Smooth muscle cell of the pulmonary artery (primary cell): Measurements from ENCODE around the gene CLCA1. TPM values are rescaled to one million over a fixed set of nuclear protein-coding genes. Genes with fewer than 3 reads are reported as not detected.

Experiments
- total RNA-seq: library from RNA; depleted of rRNA; stranded (reverse); fragments of >200 nt; gene quantifications from 2 replicates; pipeline ENCODE4 v1.2.3, GENCODE V29; 2014

Gene CLCA1
- not detected in 2 replicates for total RNA-seq

GRCh38 chr1:86468501-86468977 lies at the start of gene CLCA1:
Gene CLCA1 (plus strand): TSS chr1:86468927. CDS start chr1:86468972, 45 bp downstream.

GRCh38 chr1:86423873-86424272 lies 44.9 kb upstream of the CLCA1 start, which contains the start of gene CLCA2:
Gene CLCA2 (plus strand): TSS chr1:86424171. CDS start chr1:86424248, 77 bp downstream.

GRCh38 chr1:86546787-86547221 lies 78.1 kb downstream of the CLCA1 start, which contains the start of gene CLCA4:
Gene CLCA4 (plus strand): TSS chr1:86547078. CDS start chr1:86547120, 42 bp downstream.

Other genes starting within 250 kb of the CLCA1 start
- 13.9 and 21.6 TPM in 2 replicates for gene ODF2L, start 72.6 kb upstream of the CLCA1 start, total RNA-seq
- gene CLCA2, start 44.8 kb upstream of the CLCA1 start, total RNA-seq = 0.72 and 7.4 TPM in 2 replicates
- not detected in 2 replicates for gene CLCA4, start 78.2 kb downstream of the CLCA1 start, total RNA-seq
- gene SH3GLB1, start 235.6 kb downstream of the CLCA1 start, total RNA-seq = 59.6 and 61.0 TPM in 2 replicates